Neural cell (in vitro differentiated cells): ENCODE data around the gene PIAS1.

Source experiments
- CTCF ChIP-seq: fragments of 450-650 bp; IDR thresholded peaks from 2 replicates; pipeline ENCODE4 v1.5.1; 2014; ENCODE audit warnings: antibody characterized with exemption, mild to moderate bottlenecking, moderate library complexity; ENCODE audit not compliant: poor library complexity, severe bottlenecking
- EP300 ChIP-seq: fragments of 450-650 bp; conservative IDR thresholded peaks from 2 replicates; pipeline ENCODE4 v1.6.1; 2014; ENCODE audit warnings: antibody characterized with exemption, mild to moderate bottlenecking, moderate library complexity; ENCODE audit not compliant: poor library complexity, severe bottlenecking
- EZH2 ChIP-seq: fragments of 200-600, 300-800 bp; shearing (Covaris generic), sonication (generic); IDR thresholded peaks from 2 replicates; pipeline ENCODE4 v1.6.1; 2014; ENCODE audit warnings: antibody characterized with exemption, low read length, borderline replicate concordance, mild to moderate bottlenecking; ENCODE audit not compliant: insufficient read depth, poor library complexity, severe bottlenecking
- POLR2AphosphoS5 ChIP-seq: IDR thresholded peaks from 2 replicates; pipeline ENCODE4 v1.6.1; 2012
- RAD21 ChIP-seq: fragments of 450-650 bp; conservative IDR thresholded peaks from 2 replicates; pipeline ENCODE4 v1.6.1; 2014; ENCODE audit warnings: antibody characterized with exemption, mild to moderate bottlenecking, moderate library complexity
- REST ChIP-seq: IDR thresholded peaks from 2 replicates; pipeline ENCODE4 v1.6.1; 2012; ENCODE audit warnings: borderline replicate concordance
- SMC3 ChIP-seq: fragments of 450-650 bp; conservative IDR thresholded peaks from 2 replicates; pipeline ENCODE4 v1.6.1; 2014; ENCODE audit warnings: antibody characterized with exemption, mild to moderate bottlenecking, moderate library complexity; ENCODE audit not compliant: poor library complexity
- TAF1 ChIP-seq: IDR thresholded peaks from 2 replicates; pipeline ENCODE4 v1.6.1; 2012; ENCODE audit warnings: low read depth

DNA sequence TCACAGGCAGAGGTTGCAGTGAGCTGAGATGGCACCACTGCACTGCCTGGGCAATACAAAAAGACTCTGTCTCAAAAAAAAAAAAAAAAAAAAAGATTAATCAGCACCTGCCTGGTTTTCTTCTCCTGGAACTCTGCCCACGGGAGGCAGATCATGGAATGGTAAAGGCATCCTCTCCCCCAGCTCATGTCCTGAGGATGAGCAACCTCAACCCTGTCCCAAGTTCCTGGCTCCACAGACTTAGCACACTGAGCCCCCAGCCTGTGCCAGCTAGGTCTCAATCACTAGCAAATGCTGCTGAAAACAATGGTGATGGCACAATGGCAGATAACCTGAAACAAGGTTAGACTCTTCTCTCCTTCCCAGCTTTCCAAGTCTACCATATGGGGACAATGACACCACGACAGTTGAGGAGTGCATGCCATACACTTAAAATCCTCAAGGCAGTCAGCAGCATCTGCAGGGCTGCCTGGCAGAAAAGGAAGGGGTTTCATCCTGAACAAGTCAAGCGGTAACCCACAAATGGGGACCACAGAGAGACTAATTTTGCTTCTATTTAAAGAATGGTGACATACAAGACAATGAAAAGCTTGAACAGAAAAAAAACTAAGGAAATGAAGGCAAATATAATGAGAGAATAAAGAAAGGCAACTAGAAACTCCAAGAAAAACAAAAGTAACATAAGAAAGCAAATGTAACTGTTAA, 170.6 kb downstream of the PIAS1 start:
- TF ChIP-seq EP300 (no peak), EZH2 (no peak), REST (no peak), CTCF (no peak), POLR2AphosphoS5 (no peak), RAD21 (no peak), TAF1 (no peak), SMC3 (no peak)
